TTC549 (cell line): ENCODE data around the gene YBX3.

Experiments
- FAIRE-seq: peaks from 2 replicates; lab custom pipeline; 2012; peaks lifted over from hg19 to GRCh38; lab: Jason Lieb, UNC

YBX3 gene

DNA sequence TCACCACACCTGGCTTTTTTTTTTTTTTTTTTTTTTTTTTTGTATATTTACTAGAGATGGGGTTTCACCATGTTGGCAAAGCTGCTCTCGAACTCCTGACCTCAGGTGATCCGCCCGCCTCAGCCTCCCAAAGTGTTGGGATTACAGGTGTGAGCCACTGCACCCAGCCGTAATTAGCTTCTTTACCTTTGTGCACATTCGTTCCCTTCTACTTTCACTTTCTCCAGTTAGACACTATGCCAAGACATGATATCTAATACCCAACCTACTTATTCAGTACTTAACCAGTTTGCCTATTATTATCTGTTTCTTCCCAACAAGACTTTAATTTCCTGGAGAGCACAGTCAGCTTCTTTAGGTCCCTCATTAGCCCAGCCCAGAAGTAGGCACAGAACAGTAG lies 54.6 kb downstream of the YBX3 start:
- no peak for FAIRE-seq

DNA sequence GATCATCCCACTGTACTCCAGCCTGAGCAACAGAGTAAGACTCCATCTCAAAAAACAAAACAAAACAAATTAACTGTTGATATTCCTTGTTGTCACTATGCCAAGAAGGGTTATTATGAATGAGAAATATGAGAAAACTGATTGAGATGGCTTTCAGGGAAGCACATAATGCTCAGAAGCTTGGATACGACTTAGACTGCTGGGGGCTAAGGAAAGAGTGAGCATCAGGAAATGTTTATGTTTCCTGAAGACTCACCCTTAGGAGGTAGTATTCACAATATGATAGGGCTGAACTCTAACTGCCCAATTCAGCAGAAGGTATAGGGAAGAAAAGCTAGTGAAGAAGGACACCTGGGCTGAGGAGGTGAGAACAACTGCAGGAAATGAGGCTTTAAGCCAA lies 55.5 kb downstream of the YBX3 start:
- FAIRE-seq, result no peak

DNA sequence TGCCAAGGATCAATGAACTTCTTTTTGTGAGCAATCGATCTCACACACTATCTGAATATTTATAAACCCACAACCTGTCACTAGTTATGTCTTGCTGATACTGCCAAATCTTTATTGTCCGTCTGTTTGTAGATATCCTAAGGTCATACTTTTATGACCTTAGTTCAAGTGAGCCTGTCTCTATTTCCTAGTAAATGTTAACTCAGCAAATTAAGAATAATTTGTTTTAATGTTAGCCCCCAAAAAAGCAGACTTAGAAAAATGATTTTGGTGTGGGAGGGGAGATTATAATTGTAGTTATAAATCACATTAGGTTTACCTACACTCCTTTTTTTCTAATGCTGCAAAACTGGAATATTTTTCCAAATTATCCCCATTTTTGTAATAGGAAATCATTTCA lies 58.6 kb downstream of the YBX3 start:
- no peak for FAIRE-seq

DNA sequence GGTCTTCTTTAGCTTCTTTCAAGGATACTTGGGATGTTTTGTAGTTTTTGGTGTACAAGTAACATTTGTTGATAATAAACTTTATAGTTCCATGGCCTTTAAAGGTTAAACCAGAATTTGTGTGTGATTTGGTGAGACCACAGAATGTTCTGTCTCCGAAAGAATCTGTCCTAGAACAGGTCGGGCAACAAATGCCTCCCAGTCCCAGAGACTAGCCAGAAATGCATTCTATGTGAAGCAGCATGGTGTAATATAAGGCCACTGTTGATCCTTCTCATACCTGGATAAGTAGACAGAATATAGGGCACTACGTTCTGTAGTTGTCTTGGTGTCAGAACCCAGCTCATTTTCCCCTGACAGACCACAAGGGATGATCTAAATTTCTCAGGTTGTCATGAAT lies 59.3 kb downstream of the YBX3 start:
- FAIRE-seq, result no peak

DNA sequence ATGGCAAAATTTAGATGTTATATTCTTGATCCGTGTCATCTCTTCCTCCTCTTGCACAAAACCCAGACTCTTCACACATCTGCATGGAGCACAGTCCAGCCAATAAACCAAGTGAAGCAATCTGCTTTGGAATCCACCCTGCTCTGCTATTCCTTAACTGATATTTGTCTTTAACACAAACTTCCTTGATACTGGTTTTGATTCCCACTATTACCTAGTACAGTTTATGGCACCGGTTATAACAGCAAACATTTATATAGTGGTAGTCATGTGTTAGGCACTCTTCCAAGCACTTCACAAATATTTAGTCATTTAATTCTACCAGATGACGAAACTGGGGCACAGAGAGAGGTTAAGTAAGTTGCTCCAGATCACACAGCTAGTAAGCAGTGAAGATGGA lies 61.8 kb downstream of the YBX3 start:
- FAIRE-seq, result no peak

DNA sequence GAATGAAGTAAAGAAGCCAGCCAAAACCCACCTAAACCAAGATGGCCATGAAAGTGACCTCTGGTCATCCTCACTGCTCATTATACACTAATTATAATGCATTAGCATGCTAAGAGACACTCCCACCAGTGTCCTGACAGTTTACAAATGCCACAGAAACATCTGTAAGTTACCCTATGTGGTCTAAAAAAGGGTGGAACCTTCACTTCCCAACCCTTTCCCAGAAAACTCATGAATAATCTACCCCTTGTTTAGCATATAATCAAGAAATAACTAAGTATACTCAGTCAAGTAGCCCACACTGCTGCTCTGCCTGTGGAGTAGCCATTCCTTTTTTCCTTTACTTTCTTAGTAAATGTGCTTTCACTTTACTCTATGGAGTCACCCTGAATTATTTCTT lies 69.1 kb downstream of the YBX3 start:
- no peak for FAIRE-seq

DNA sequence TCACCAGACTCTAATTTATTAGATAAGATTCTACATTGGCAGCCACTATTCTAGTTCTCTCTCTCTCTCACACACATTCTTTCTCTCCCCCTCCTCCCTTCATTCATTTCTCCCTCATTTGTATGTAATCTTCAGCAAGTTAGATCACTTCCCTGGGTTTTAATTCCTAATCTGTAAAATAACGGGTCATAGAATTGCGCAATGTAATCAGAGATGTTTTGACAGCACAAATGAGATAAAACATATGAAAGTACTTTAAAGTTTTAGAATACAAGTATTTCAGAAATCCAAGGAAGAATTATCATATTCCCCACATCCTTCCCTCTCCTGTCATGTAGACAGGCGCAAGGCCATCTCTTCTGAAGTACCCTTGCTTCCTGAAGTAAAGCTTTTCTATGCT lies 70.9 kb downstream of the YBX3 start:
- FAIRE-seq, result no peak
